Frontal cortex (tissue), 4 donors: ENCODE results near the gene NSMF. TPM values are rescaled to one million over a fixed set of nuclear protein-coding genes. Genes with fewer than 3 reads are reported as not detected.

ENCODE experiments used
- DNase-seq, 2 donors: peaks; one replicate each; pipeline ENCODE4 v3.0.0; 2012; ENCODE audit warnings: low spot score in 2 of 2
- FAIRE-seq: peaks from 2 replicates; lab custom pipeline; 2012; peaks lifted over from hg19 to GRCh38; lab: Jason Lieb, UNC
- total RNA-seq: library from RNA; depleted of rRNA; stranded (reverse); fragments of >200 nt; gene quantifications from one replicate; pipeline ENCODE4 v1.2.3, GENCODE V29; 2014
- donor health status: control.
- donor health status: control.
- donor health status: control.

The NSMF gene
- total RNA-seq: 33.0 TPM

GRCh38 chr9:137459152-137459600, at the start of gene NSMF:
TSS of gene NSMF (minus strand) at chr9:137459334. CDS start at chr9:137459102, 232 bp downstream.
- FAIRE-seq (no peak), DNase-seq (peak; percentile 100)

DNA sequence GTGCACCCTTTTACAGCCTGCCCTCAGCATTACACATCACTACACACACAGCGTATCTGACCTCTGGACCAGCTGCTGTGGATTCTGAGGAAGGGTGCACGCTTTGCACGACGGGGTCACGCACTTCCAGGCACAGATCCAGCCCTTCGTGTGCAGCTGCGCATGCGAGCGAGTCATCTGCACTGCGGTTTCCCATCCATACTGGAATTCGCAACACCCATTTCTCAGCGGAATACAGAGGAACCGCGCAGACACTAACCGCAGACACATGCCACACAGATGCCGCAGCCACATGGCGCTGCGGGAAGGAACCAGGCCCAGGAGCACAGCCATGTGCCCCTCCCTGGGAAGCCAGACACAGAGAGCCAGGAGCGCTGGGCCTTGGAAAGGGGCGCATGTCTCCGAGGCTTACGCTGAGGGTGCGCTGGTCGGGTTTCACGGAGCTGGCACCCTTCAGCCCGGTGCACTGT, 47.6 kb upstream of the NSMF start:
- no peak for DNase-seq
- no peak for FAIRE-seq

- DNase-seq: no peak
- no peak for FAIRE-seq
Observed at GRCh38 chr9:137506274-137506673, 47.1 kb upstream of the NSMF start.

GRCh38 chr9:137505421-137506140, 46.4 kb upstream of the NSMF start:
- FAIRE-seq: no peak
- DNase-seq: no peak

DNA sequence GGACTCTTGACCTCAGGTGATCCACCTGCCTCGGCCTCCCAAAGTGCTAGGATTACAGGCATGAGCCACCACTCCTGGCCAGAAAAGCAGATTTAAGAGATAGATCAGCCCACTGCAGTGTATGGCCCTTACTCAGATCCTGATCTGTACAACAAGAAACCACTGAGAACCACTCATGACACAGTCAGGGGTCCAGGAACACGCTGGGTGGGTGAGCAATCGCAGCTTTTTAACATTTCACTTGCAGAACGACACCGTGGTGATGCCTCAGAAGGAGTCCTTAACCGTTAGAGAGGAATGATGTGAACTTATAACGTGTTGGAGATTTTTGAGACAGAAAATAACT, 45.3 kb upstream of the NSMF start:
- DNase-seq (no peak), FAIRE-seq (no peak)

- no peak for FAIRE-seq
- DNase-seq: peak in 1 of 2 donors; percentile 63
Observed at GRCh38 chr9:137502008-137502911, 43.1 kb upstream of the NSMF start.

GRCh38 chr9:137501457-137501856, 42.3 kb upstream of the NSMF start:
- no peak for DNase-seq
- FAIRE-seq: no peak

GRCh38 chr9:137500666-137501397, 41.7 kb upstream of the NSMF start:
- FAIRE-seq (no peak), DNase-seq (no peak)

DNA sequence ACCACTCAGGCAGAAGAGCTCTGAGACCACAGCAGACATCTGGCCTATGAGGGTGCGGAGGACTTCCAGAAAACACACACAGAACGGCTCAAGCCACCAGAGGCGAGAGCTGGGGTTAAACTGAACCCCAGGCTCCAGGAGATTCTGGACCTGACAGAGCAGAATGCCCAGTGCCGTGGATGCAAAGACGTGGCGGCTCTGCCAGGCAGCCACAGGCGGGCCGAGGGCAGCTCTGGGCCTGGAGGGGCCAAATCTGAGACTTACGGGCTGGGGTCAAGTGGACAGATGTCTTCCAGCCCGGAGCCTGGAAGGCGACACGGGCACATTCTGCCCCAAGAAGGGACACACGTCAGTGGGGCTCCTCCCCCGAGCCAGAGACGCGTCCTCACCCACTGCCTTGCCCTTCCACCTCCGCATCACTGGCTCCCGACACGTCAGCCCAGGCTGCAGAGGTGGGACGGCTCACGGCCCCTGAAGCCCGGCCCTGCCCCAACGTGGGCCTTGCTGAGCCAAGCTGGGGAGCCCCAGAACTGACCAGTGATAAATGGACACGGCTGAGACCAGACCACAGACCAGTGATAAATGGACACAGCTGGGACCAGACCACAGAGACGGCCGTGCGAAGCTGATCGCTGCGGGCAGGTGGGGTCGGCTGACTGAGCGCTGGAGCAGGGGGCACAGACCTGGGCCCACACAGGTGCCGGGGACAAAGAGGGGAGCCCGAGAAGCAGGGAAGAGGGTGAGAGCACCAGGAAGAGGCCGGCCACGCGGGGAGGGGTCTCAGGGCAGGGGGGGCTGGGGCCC, 40.9 kb upstream of the NSMF start:
- no peak for FAIRE-seq

DNA sequence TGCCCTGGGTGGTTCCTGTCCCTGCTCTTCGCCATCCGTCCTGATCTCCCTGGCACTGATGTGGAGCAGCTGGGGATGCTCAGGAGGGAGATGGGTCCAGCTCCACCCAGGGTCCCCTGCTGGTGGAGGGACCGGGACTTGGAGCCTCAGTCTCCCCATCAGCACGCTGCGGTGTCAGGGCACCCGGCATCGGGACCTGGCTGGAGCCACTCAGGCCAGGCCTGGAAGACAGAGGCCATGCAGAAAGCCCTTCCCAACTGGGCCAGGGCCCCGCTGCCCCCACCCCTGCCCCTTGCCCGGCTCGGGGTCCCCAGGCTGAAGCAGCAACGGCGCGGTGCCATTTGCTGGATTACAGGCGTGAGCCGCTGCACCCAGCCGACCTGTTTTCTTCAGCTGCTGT, 40.3 kb upstream of the NSMF start:
- no peak for DNase-seq
- FAIRE-seq: no peak

More for the DNA sequence above, 40.9 kb upstream of the NSMF start:
- DNase-seq: no peak

DNA sequence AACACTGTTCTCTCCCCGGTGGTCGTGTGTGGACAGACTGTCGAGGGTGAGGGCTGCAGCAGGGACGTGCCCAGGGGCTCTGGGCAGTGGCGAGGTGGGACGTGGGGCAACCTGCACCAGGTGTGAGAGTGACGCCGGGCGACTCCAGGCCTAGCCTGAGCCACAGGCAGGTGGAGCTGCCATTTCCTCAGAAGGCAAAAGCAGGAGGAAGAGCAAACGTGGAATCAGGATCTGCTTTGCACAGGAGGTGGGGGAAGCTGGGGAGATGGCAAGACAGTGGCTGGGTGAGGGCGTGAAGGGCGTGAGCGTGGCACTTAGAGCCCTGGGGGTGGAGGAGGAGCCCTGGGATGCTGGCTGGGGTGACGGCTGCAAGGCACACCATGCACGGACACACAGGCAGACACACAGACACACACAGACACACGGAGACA, 39.6 kb upstream of the NSMF start:
- FAIRE-seq (no peak), DNase-seq (no peak)

DNA sequence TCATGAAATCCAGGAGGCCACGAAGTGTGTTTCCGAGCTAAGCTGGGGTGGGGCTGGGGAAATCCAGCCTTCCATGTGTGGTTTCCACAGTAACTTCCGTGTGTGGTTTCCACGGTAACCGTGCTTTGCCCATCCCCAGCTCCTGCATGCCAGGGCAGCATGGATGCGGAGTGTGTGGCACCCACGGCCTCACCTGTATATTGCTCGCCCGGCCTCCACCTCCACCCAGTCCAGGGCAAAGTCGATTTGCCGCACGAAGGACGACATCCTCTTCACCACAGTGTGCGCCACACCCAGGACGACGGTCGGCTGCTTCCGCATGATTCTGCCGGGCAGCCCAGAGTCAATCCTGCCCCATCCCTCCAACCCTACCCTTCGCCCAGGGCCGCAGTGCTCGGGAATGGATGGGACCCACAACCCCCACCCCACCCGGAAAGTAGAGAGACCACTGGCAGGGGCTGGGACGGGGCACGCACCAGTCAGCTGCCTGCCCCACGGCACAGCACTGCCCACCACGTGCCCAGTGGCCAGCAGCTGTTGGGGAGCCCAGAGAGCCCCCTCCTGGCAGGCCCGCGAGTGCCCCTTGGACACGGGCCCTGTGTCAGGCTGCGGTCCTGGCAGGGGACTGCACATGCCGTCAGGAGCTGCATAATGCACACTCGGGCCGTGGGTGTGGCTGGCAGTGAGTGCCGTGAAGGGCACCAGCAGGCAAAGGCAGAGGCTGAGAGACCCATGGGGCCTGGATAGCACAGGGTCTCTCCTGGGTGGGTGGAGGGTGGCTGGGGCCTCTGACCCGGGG, 39.0 kb upstream of the NSMF start:
- FAIRE-seq (no peak), DNase-seq (peak in 1 of 2 donors; percentile 62)

DNA sequence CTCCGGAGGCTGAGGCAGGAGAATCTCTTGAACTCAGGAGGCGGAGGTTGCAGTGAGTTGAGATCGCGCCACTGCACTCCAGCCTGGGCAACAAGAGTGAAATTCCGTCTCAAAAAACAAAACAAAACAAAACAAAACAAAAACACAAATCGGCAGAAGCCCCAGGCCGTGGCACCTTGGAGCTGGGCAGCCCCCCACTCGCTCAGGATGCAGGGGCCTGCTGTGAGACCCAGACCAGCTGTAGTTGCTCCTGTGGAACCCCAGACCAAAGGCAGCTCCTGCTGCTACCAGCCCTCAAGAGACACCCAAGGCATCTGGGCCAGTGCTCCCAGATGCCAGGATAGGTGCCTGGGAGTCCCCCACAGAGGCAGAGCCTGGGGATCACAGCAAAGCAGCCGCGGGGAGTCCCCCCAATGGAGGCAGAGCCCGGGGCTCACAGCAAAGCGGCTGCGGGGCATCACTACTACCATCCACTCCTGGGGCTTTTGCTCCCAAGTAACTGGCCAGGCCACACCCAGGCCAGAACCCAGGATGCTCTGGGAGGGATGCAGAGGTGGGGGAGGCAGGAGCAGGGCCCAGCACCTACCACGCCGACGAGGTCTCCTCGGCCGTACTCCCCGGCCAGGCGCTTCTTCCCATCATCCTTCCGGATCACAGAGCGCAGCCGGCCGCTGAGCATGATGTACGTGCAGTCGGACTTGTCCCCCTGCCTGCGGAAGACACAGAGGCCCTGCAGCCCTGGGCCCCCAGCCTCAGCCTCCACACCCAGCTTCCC, 37.7 kb upstream of the NSMF start:
- DNase-seq: no peak
- FAIRE-seq: no peak

GRCh38 chr9:137494550-137495351, 35.6 kb upstream of the NSMF start:
- DNase-seq (peak in 1 of 2 donors; percentile 21), FAIRE-seq (no peak)

GRCh38 chr9:137494104-137494544, 35.0 kb upstream of the NSMF start:
- no peak for FAIRE-seq
- peak in 1 of 2 donors; percentile 50 for DNase-seq

DNA sequence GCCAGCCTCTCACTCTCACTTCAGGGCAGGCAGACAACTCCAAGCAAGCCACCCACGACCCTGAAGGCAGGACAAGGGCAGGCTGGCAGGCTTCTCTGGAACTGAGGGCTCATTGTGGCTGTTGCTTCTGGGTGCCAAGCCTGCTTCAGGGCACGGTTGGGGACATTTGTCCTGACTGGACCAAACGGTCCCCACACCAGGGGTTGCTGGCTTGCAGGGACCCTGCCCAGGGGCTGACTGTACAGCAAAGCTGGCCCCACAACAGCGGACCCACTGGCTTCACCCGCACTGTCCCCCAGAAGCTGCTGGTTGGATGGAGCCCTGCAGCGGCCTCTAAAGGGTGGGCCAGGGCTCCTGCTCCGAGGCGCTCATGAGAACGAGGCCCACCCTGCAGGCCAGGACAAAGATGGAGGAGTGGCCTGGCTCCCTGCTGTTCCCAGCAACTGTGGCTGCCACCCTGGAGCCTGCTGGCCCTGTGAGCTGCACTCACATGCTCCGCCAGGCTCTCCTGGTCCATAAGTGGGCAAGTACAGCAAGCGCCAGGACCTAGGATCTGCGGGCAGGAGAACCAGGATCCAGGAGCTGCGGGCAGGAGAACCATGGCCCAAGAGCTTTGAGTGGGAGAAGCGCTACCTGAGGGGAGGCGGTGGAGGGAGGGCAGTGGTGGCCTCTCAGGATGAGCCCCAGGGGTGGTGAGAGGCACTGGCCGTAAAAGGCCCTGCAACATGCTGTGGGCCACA, 34.4 kb upstream of the NSMF start:
- FAIRE-seq (no peak), DNase-seq (peak in 1 of 2 donors; percentile 25)
